LNCAP (cell line): ENCODE results near the gene EML1.

ENCODE experiments used
- TF ChIP-seq, protein P1 (sequence below): fragments of 450-650 bp; IDR thresholded peaks from 2 replicates; pipeline ENCODE4 v1.5.1; 2017; ENCODE audit warnings: mild to moderate bottlenecking

Gene EML1

DNA sequence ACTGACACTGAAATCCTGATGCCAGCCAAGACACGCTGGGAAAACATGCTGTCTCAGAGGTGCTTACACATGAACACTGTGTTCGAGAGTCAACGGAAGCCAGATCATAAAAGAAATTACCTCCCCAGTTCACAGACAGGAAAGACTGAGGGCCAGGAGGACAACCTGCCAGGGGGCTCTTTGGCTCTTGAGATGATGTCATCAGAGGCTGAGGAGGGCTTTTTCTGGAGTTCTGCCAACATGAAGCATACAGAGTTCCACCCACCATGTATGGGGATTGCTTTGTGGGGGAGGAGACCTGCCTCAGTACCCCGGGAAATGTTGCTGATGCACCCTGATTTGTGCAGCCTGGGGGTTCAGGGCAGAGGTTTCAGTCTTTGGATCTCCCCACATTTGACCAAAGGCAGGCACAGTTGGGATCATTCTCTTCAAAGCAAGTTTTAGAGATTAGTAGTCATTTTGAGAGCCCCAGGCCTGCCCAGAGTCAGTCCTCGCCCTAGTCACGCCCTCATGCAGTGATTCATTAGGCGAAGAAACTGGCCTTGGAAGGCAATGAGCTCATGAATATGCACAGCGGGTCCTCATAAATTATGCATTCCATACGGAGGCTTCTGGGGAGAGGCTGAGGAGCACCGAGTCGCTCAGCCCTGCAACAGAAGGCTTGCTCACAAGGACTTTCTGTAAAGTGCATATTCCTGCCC lies 34.9 kb upstream of the EML1 start:
- TF ChIP-seq, protein P1, sequence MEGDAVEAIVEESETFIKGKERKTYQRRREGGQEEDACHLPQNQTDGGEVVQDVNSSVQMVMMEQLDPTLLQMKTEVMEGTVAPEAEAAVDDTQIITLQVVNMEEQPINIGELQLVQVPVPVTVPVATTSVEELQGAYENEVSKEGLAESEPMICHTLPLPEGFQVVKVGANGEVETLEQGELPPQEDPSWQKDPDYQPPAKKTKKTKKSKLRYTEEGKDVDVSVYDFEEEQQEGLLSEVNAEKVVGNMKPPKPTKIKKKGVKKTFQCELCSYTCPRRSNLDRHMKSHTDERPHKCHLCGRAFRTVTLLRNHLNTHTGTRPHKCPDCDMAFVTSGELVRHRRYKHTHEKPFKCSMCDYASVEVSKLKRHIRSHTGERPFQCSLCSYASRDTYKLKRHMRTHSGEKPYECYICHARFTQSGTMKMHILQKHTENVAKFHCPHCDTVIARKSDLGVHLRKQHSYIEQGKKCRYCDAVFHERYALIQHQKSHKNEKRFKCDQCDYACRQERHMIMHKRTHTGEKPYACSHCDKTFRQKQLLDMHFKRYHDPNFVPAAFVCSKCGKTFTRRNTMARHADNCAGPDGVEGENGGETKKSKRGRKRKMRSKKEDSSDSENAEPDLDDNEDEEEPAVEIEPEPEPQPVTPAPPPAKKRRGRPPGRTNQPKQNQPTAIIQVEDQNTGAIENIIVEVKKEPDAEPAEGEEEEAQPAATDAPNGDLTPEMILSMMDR: no peak

DNA sequence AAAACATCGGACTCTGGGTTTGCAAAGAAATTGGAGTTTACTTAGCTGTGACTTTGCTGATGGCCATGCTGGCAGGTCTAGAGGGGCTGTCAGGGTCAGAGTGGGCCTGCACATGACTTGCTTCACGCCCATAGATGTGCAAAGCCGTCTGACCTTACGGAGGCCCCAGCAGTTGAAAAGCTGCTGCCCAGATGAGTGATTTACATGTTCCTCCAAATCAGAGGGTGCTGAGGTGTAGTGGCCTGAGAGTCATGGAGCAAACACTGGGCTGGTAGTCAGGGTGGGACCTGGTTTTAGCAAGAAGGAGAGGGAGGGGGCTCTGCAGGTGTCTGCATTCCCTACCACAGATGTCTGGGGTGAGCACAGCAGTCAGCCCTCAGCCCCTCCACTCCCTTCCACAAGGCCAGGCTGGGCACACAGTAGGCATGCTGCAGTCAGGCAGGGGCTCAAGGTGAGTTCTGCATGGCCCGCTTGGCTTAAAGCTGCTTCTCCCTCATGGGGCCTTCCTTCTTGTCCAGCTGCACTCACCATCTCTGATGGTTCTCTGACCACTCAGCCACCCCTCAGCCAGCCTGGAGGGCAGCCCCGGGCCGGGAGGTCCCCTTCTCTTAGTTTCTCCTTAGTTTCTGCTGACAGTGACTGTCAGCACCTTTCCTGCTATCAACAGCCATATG lies 34.2 kb upstream of the EML1 start:
- TF ChIP-seq, protein P1: no peak

DNA sequence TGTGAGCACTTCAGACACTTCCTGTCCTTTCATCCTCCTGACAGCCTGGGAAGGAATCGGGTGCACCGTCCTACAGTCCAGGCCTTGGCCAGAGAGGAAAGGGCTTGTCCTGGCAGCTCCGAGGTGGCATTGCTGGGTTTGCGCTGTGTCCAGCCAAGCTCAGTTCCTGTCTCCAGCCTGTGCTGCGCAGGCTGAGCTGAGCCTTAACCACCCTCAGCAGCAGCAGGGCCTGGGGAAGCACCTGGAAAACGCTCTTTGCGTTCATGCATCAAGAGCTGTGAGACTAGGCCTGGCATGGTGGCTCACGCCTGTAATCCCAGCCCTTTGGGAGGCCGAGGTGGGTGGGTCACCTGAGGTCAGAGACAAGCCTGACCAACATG lies 33.7 kb upstream of the EML1 start:
- TF ChIP-seq, protein P1: no peak

- TF ChIP-seq, protein P1: no peak
Measured at GRCh38 chr14:99760817-99761216, 32.4 kb upstream of the EML1 start.

GRCh38 chr14:99763527-99764221 lies 29.5 kb upstream of the EML1 start:
- TF ChIP-seq, protein P1: no peak

- TF ChIP-seq, protein P1: no peak
Measured at GRCh38 chr14:99764222-99764706, 28.9 kb upstream of the EML1 start.

GRCh38 chr14:99768381-99768780 lies 24.8 kb upstream of the EML1 start:
- TF ChIP-seq, protein P1: no peak
